Mucosa of descending colon (tissue), 3 donors: ENCODE data around the gene PSMB7. TPM values are rescaled to one million over a fixed set of nuclear protein-coding genes. Genes with fewer than 3 reads are reported as not detected.

Experiments used
- ATAC-seq: fragments of 200-7000 bp; cut with Tn5 transposase; one replicate; pipeline ENCODE4 v1.9.1; 2020; ENCODE audit warnings: mild to moderate bottlenecking, moderate library complexity
- DNase-seq, 3 donors: peaks; one replicate each; pipeline ENCODE4 v3.0.0-alpha.2; 2020
- H3K36me3 ChIP-seq: fragments of 200-600 bp; one replicate; pipeline ENCODE4 v1.8.0; 2021; ENCODE audit warnings: low read depth, mild to moderate bottlenecking
- H3K4me1 ChIP-seq: fragments of 200-600 bp; one replicate; pipeline ENCODE4 v1.8.0; 2021; ENCODE audit warnings: low read depth, mild to moderate bottlenecking
- H3K4me3 ChIP-seq: fragments of 200-600 bp; one replicate; pipeline ENCODE4 v1.8.0; 2021; ENCODE audit warnings: mild to moderate bottlenecking
- H3K9me3 ChIP-seq: fragments of 200-600 bp; one replicate; pipeline ENCODE4 v1.8.0; 2021; ENCODE audit warnings: mild to moderate bottlenecking
- intact Hi-C, 2 donors: fragments of 100-400 bp; cut with DNase I in 1 of 2; cut with micrococcal nuclease in 1 of 2; formaldehyde crosslinking; loops; one replicate each; pipeline versions ENCODE4 v1.11.0 to v1.11.1; 2022; cut with DNase I, micrococcal nuclease
- total RNA-seq, 3 donors: library from RNA; stranded (reverse); fragmentation: NEBNext Ultra II Directional in 2 of 3; extraction: Animal tissue kit (Norgen Biotek cat#: 25700) in 2 of 3; gene quantifications; one replicate each; pipeline versions ENCODE4 v1.2.1 to v1.2.4, GENCODE V29; 2021 to 2023
- TF ChIP-seq, protein P1 (sequence below): fragments of 200-600 bp; IDR thresholded peaks from one replicate; pipeline ENCODE4 v1.8.0; 2022; ENCODE audit warnings: antibody characterized with exemption, mild to moderate bottlenecking
- donor health status: DM: no; HTN: no; CAD: no; lungs with moderate emphysema.
- donor health status: DM: no; HTN: no; CAD: no.
- donor health status: DM: no; HTN: yes; CAD: no.

The PSMB7 gene
- total RNA-seq, 3 donors from 2014 or later = 83.6 to 120 (median 92.3) TPM

- DNase-seq = no peak
- Histone ChIP-seq H3K4me3 (no peak overlapping the region), H3K9me3 (no peaks in the 10 kb centered on the region), H3K4me1 (no peaks in the 10 kb centered on the region), H3K36me3 (peaks cover 5% of the 10 kb centered on the region)
- intact Hi-C loops = no loop called here
- TF ChIP-seq, protein P1, sequence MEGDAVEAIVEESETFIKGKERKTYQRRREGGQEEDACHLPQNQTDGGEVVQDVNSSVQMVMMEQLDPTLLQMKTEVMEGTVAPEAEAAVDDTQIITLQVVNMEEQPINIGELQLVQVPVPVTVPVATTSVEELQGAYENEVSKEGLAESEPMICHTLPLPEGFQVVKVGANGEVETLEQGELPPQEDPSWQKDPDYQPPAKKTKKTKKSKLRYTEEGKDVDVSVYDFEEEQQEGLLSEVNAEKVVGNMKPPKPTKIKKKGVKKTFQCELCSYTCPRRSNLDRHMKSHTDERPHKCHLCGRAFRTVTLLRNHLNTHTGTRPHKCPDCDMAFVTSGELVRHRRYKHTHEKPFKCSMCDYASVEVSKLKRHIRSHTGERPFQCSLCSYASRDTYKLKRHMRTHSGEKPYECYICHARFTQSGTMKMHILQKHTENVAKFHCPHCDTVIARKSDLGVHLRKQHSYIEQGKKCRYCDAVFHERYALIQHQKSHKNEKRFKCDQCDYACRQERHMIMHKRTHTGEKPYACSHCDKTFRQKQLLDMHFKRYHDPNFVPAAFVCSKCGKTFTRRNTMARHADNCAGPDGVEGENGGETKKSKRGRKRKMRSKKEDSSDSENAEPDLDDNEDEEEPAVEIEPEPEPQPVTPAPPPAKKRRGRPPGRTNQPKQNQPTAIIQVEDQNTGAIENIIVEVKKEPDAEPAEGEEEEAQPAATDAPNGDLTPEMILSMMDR = no peak
- no peak for ATAC-seq
Observed at GRCh38 chr9:124356745-124357390, 58.4 kb downstream of the PSMB7 start.

DNA sequence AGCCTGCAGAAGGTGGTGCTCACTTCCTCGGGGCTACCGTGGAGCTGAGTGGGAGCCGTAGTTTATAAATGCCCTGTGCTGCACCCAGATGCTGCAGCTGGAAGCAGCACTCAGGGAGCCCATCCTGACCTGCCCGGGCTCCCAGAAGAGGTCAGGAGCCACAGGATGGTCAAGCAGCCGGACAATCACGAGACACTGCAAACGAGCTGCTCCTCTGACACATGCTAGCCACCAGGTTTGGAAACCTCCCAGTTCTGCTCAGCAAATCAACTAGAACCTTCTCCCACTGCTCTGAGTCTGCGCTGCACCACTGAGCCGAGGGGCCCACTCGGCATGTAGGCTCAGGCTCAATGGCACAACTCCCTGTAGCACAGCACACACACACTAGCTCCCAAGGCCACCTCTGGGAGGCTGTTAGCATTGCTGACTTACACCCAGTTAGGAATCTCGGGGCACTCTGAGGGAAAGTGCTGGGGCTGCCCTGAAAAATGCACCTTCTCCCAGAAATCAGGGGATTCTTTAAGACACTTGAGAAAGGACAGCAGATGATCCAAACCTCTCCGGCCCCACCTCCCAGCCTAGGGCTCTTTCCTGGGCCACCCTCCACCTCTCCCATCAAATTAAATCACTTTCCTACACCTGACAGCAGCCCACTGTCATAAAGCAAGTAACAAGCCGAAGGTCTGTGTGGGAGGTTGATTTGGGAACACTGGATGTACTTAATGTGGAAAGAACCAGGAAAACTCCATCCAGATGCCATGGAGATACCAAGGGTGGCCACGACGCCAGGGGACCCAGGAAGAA lies 59.1 kb downstream of the PSMB7 start:
- TF ChIP-seq, protein P1 = no peak
- Histone ChIP-seq H3K4me3 (no peak overlapping the region), H3K36me3 (peaks cover 5% of the 10 kb centered on the region), H3K4me1 (no peaks in the 10 kb centered on the region), H3K9me3 (no peaks in the 10 kb centered on the region)
- ATAC-seq (no peak), DNase-seq (no peak)
- intact Hi-C loops = no loop called here

DNA sequence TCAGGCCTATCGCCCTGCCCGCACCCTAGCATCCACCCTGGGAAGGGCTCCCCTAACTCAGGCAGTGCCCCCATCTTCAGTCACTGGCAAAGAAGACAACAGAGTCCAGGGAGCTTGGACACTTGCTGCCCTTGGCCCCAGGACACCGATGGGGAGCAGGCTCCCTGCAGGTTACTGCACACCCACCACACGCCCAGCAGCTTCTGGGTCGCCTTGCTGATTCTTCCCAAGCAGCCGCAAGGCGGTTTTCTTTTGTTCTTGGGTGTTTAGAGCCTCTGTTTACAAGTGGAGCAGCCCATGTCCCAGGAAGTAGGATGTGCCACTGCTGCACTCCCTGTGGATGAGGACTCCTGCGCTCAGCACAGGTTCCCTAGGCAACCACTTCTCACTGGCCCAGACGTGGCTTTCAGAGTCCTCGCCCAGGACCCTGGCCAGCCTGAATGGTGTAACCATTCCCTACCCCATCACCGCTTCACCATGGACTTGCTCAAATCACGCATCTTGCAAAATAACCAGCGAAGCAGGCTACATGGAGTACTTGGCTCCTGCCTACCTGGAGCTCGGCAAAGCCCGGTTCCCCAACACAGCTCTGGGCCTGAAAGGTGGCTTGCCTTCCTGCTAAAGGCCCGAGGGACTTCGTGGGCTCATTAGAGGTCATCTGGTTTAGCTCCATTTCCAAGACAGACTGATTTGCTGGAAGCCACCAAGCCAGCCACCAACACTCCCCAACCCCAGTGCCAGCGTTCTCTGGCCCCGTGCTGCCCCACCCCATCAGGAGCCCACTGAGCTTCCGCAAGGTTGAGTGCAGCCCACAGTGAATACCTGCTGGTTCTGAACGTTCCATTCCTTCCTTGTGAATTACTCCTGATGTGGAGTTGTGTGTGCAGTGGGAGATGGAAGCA lies 60.0 kb downstream of the PSMB7 start:
- DNase-seq = no peak
- H3K4me3 ChIP-seq = no peak overlapping the region
- no peaks in the 10 kb centered on the region for H3K9me3 ChIP-seq
- ATAC-seq = no peak
- TF ChIP-seq, protein P1 = no peak
- no peaks in the 10 kb centered on the region for H3K4me1 ChIP-seq
- intact Hi-C loops = no loop called here
- peaks cover 5% of the 10 kb centered on the region for H3K36me3 ChIP-seq

- intact Hi-C loops = no loop called here
- Histone ChIP-seq H3K4me3 (no peak overlapping the region), H3K9me3 (no peaks in the 10 kb centered on the region), H3K36me3 (peaks cover 5% of the 10 kb centered on the region), H3K4me1 (no peaks in the 10 kb centered on the region)
- ATAC-seq (no peak), DNase-seq (no peak)
- TF ChIP-seq, protein P1 = no peak
Observed at GRCh38 chr9:124354346-124355038, 60.8 kb downstream of the PSMB7 start.

DNA sequence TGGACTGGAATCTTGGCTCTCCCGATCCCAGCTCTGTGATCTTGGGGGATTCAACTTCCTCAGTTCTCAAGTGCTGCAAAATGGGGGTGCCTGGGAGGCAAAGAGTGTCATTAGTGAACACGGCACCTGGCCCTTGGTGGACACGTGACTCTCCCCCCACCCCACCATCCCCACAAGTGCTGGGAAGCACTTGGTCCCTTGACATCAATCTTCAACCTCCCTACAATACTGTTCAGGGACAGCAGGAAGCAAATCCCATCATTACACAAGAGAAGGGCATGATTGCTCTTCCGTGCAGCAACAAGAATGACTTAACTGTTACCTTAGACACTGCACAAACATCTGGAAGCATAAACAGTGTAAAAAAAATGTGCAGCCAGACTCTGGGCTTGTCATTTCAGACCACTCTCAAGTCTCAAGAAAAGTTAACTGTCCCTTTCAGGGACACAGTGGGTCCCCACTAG lies 61.4 kb downstream of the PSMB7 start:
- intact Hi-C loops = no loop called here
- DNase-seq = no peak
- no peaks in the 10 kb centered on the region for H3K9me3 ChIP-seq
- H3K36me3 ChIP-seq = peaks cover 5% of the 10 kb centered on the region
- TF ChIP-seq, protein P1 = no peak
- no peak for ATAC-seq
- no peaks in the 10 kb centered on the region for H3K4me1 ChIP-seq
- H3K4me3 ChIP-seq = no peak overlapping the region
